ENCODE measurements around the gene JARID2. TPM values are rescaled to one million over a fixed set of nuclear protein-coding genes. Genes with fewer than 3 reads are reported as not detected.

The JARID2 gene
- total RNA-seq, 2 donors from 2014 or later = 8.3 to 12.8 TPM

DNA sequence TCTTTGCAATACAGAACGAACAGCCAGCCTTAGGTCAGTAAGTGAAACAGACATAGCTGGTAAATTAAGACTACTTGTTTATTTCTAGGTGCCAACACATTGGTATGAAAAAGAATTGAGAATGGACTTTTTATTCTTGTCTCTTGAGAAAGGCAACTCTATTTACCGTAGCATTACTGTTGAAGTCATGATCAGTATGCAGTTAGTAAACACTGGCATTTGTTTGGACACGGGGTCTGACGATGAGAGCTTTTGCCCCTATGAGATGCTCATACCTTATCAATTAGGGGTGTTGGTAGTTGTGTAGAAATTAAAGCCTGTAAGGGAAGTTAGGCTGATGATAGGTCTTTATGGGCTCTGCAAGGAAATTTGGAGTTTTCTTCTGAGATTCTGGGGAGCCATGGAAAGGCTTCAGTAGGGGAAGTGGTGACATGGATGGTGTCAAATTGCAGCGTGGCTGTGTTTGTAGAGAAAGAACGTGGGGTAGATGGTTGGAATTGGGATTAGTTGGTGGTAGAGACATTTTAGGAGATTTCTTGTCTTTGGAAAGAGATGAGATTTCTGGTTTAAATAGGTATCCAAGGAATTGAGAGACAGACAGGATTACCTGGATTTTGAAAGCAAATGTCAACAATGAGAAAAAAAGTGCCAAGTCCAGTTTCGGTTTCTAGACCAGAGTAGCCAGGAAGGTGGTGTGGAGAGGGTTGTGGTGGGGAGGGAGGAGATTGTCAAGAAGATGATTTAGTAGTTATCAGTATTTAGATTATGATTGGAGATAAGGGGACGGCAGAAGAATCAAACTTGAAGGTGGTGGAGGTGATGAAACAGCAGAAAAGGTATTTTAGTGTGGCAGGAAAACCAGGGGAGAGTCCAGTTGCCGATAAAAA lies 116.6 kb downstream of the JARID2 start:
- TF ChIP-seq, protein P1, sequence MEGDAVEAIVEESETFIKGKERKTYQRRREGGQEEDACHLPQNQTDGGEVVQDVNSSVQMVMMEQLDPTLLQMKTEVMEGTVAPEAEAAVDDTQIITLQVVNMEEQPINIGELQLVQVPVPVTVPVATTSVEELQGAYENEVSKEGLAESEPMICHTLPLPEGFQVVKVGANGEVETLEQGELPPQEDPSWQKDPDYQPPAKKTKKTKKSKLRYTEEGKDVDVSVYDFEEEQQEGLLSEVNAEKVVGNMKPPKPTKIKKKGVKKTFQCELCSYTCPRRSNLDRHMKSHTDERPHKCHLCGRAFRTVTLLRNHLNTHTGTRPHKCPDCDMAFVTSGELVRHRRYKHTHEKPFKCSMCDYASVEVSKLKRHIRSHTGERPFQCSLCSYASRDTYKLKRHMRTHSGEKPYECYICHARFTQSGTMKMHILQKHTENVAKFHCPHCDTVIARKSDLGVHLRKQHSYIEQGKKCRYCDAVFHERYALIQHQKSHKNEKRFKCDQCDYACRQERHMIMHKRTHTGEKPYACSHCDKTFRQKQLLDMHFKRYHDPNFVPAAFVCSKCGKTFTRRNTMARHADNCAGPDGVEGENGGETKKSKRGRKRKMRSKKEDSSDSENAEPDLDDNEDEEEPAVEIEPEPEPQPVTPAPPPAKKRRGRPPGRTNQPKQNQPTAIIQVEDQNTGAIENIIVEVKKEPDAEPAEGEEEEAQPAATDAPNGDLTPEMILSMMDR (IDR thresholded peaks at IDR 0.05) = no peak
- H3K27me3 ChIP-seq (replicated peaks; ENCODE audit: insufficient read depth) = no peaks in the 10 kb centered on the region
- DNase-seq (ENCODE audit: low spot score) = no peak
- H3K4me3 ChIP-seq = no peak overlapping the region
- H3K36me3 ChIP-seq = no peaks in the 10 kb centered on the region
- H3K9me3 ChIP-seq = no peaks in the 10 kb centered on the region
- ATAC-seq (ENCODE audit: insufficient number of reproducible peaks, low FRiP score, low read depth) = no peak
- peaks cover 8 to 10% of the 10 kb centered on the region in 2 donors for H3K4me1 ChIP-seq (ENCODE audit: control insufficient read depth in 1 of 2, low read depth in 2 of 2)
- no peak overlapping the region for H3K27ac ChIP-seq

DNA sequence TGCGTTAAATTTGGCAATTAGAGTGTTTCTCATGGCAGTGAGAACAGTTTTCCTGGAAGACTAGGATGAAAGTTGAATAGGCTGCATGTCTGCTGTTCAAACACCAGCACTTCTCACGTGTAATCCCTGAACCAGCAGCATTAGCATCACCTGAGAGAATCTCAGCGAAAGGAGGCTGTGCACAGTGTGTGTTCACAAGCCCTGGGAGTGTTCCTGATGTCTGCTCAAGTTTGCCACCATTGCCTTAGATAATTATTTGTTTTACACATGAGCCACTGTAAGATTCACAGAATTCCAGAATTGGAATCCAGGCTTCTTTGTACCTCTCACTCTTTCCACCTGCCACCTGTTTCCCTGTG lies 117.3 kb downstream of the JARID2 start:
- no peaks in the 10 kb centered on the region for H3K36me3 ChIP-seq
- TF ChIP-seq, protein P1 (IDR thresholded peaks at IDR 0.05) = no peak
- H3K27ac ChIP-seq = no peak overlapping the region
- H3K4me3 ChIP-seq = no peak overlapping the region
- peaks cover 8 to 10% of the 10 kb centered on the region in 2 donors for H3K4me1 ChIP-seq (ENCODE audit: control insufficient read depth in 1 of 2, low read depth in 2 of 2)
- H3K9me3 ChIP-seq = no peaks in the 10 kb centered on the region
- ATAC-seq (ENCODE audit: insufficient number of reproducible peaks, low FRiP score, low read depth) = no peak
- H3K27me3 ChIP-seq (replicated peaks; ENCODE audit: insufficient read depth) = no peaks in the 10 kb centered on the region
- DNase-seq (ENCODE audit: low spot score) = no peak

DNA sequence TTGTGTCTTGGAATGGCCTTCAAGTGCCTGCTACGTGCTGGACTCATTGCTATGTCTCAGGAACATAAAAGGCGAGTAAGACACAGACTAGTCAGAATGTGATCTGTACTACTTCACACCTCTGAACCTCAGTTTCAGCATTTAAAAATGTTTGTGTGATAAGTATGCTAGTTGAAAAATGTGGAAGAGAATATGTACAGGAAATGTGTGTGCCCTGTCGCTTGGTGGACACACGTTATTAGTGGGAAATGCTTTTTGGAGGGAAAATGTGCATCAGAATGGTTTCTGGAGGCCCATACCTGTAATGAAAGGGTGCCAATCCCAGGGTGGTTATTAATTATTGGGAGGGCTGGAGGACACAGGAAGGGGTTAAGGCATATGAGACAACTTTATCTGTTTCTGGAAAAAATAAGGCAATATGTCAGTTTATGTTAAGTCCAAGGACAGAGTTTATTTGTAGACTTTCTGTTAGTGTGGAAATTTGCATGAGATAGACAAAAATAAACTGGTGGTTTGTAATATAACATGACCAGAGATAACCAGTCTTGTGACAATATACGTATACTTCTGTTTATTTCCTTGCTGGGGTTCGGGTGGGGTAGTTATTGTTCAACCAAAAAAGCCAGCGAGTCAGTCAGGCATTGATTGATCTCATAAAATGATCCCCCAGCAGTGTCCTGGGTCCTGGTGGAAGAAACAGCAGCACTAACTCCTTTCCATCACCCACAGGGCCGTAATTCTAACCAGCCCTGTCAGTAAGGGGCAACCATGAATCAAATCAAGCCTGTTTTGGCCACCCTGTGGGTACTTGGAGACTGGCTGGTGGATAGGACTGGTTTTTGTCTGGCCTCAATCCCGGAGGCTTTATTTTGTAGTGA lies 117.9 kb downstream of the JARID2 start:
- Histone ChIP-seq H3K27ac (no peak overlapping the region), H3K4me3 (no peak overlapping the region), H3K4me1 (ENCODE audit: control insufficient read depth in 1 of 2, low read depth in 2 of 2) (peaks cover 8 to 13% of the 10 kb centered on the region in 2 donors), H3K9me3 (no peaks in the 10 kb centered on the region), H3K27me3 (replicated peaks; ENCODE audit: insufficient read depth) (no peaks in the 10 kb centered on the region), H3K36me3 (no peaks in the 10 kb centered on the region)
- DNase-seq (ENCODE audit: low spot score) (no peak), ATAC-seq (ENCODE audit: insufficient number of reproducible peaks, low FRiP score, low read depth) (no peak)
- TF ChIP-seq, protein P1 (IDR thresholded peaks at IDR 0.05) = no peak

- ATAC-seq (ENCODE audit: insufficient number of reproducible peaks, low FRiP score, low read depth) = no peak
- TF ChIP-seq, protein P1 (IDR thresholded peaks at IDR 0.05) = no peak
- H3K27me3 ChIP-seq (replicated peaks; ENCODE audit: insufficient read depth) = no peaks in the 10 kb centered on the region
- DNase-seq (ENCODE audit: low spot score) = no peak
- H3K9me3 ChIP-seq = no peaks in the 10 kb centered on the region
- no peak overlapping the region for H3K4me3 ChIP-seq
- H3K27ac ChIP-seq = no peak overlapping the region
- H3K4me1 ChIP-seq (ENCODE audit: control insufficient read depth in 1 of 2, low read depth in 2 of 2) = peaks cover 4 to 13% of the 10 kb centered on the region in 2 donors
- no peaks in the 10 kb centered on the region for H3K36me3 ChIP-seq
These were observed 118.7 kb downstream of the JARID2 start for GRCh38 chr6:15364401-15365037.

All from thoracic aorta (tissue), 2 donors.